Lower leg skin (tissue), 4 donors: ENCODE data around the gene WSCD1. TPM values are rescaled to one million over a fixed set of nuclear protein-coding genes. Genes with fewer than 3 reads are reported as not detected.

Experiments used
- DNase-seq, 2 donors: peaks; one replicate each; pipeline ENCODE4 v3.0.0-alpha.2; 2019; ENCODE audit warnings: low spot score in 2 of 2
- H3K4me3 ChIP-seq: fragments of 200-600 bp; sonication (generic); 2 replicates; pipeline ENCODE4 v1.5.1; 2017; ENCODE audit warnings: mild to moderate bottlenecking, low read depth; ENCODE audit not compliant: poor library complexity, severe bottlenecking
- POLR2A ChIP-seq, 2 donors: fragments of 450-650 bp; IDR thresholded peaks; one replicate each; pipeline ENCODE4 v1.6.1; 2016 to 2017; ENCODE audit warnings: antibody characterized with exemption in 2 of 2, mild to moderate bottlenecking in 1 of 2, moderate library complexity in 1 of 2
- WGBS, 2 donors: methylation state at CpG; one replicate each; pipeline ENCODE4 v1.1.5; 2018; 5-methylcytosine and 5-hydroxymethylcytosine counted together
- intact Hi-C: fragments of 100-400 bp; cut with DNase I; formaldehyde crosslinking; loops from one replicate; pipeline ENCODE4 v1.15.0; 2023; ENCODE audit warnings: low total_unique reads
- total RNA-seq, 4 donors: library from RNA; depleted of rRNA; stranded (reverse); fragments of >200 nt; gene quantifications; one replicate each; pipeline ENCODE4 v1.1.0, GENCODE V29; 2016
- TF ChIP-seq, protein P1 (sequence below), 3 donors: fragments of 450-650 bp; IDR thresholded peaks; one replicate each; pipeline ENCODE4 v1.5.1; 2016; ENCODE audit warnings: antibody characterized with exemption in 3 of 3, mild to moderate bottlenecking in 3 of 3, moderate library complexity in 2 of 3

WSCD1 gene
- total RNA-seq, 4 donors from 2014 or later = 2.5 to 5.3 (median 2.9) TPM

DNA sequence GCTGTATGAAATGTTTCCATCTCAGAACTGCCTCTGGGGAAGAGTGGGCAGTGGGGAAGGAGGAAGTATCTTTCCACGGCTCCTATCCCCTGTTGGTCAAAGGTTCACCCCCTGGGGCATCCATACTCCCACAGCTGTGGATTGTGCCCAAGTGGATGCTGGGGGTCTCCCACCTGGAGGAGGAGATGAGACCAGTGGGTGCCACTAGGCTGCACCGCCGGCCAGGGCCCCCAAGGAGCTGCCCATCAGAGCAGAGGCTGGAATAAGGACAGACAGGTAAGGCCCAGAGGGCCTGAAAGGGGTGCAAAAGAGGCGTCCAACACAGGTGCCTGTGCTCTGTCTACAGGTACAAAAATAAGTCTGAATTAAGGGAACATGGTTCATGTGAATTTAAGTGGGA is 87.5 kb downstream of the WSCD1 start:
- intact Hi-C loops = no loop called here
- TF ChIP-seq, protein P1, sequence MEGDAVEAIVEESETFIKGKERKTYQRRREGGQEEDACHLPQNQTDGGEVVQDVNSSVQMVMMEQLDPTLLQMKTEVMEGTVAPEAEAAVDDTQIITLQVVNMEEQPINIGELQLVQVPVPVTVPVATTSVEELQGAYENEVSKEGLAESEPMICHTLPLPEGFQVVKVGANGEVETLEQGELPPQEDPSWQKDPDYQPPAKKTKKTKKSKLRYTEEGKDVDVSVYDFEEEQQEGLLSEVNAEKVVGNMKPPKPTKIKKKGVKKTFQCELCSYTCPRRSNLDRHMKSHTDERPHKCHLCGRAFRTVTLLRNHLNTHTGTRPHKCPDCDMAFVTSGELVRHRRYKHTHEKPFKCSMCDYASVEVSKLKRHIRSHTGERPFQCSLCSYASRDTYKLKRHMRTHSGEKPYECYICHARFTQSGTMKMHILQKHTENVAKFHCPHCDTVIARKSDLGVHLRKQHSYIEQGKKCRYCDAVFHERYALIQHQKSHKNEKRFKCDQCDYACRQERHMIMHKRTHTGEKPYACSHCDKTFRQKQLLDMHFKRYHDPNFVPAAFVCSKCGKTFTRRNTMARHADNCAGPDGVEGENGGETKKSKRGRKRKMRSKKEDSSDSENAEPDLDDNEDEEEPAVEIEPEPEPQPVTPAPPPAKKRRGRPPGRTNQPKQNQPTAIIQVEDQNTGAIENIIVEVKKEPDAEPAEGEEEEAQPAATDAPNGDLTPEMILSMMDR (IDR thresholded peaks at IDR 0.05) = no peak
- TF ChIP-seq POLR2A (IDR thresholded peaks at IDR 0.05) = no peak
- H3K4me3 ChIP-seq = no peak overlapping the region
- WGBS, 2 donors = 83 to 93% methylated on average over 4 of the region's 4 CpGs
- DNase-seq = no peak

DNA sequence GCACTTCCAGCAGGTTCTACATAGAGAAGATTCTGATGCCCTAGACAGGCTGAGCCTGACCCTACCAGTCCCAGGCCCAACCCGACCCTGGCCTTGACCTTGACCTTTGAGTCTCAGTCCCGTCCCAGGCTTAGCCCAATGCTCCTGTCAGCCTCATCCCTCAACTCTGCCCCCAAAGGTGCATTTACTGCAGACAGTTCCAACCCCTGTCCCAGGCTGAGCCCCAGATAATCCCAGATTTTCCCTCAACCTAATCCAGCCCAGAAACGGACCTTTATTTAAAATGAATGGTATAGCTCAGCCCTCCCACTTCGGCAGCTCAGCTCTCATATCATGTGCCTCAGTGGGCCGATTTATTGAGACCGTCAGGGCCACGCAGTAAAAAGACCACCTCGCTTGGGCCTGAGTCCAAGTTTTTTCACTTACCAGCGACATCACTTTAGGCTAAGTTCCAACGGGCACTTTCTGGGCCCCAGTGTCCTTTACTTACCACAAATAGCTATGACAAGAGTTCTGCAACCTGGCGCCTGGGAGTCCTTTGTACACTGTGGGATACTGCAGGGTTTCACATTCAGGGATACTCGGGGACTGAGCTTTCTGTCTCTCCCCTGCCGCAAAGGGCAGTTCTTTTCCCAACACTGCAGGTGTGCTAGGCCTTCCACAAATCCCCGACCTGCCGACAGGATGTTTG is 89.5 kb downstream of the WSCD1 start:
- 68 to 76% methylated on average over 15 of the region's 15 CpGs for WGBS, 2 donors
- no peak overlapping the region for H3K4me3 ChIP-seq
- TF ChIP-seq, protein P1 (IDR thresholded peaks at IDR 0.05) = no peak
- TF ChIP-seq POLR2A (IDR thresholded peaks at IDR 0.05) = no peak
- peak in 1 of 2 donors; percentile 72 for DNase-seq
- intact Hi-C loops = no loop called here

DNA sequence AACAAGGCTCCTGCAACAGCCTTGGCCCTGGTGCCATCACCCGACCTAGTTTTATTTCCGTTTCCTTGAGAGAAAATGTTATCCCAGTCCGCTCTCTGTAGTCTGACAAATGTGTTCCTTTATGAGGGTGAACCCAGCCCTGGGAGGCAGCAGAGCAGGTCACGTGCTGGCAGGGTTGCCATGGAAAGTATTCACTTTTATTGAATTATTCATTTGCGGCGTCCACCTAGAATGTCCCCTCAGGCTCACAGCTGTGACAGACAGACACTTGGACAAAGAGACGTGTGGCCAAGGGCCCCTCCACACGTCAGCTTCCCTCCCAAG is 90.0 kb downstream of the WSCD1 start:
- intact Hi-C loops = no loop called here
- DNase-seq = peak in 1 of 2 donors; percentile 58
- no peak overlapping the region for H3K4me3 ChIP-seq
- WGBS, 2 donors = 67 to 78% methylated on average over 8 of the region's 8 CpGs
- TF ChIP-seq, protein P1 (IDR thresholded peaks at IDR 0.05) = no peak
- TF ChIP-seq POLR2A (IDR thresholded peaks at IDR 0.05) = no peak

DNA sequence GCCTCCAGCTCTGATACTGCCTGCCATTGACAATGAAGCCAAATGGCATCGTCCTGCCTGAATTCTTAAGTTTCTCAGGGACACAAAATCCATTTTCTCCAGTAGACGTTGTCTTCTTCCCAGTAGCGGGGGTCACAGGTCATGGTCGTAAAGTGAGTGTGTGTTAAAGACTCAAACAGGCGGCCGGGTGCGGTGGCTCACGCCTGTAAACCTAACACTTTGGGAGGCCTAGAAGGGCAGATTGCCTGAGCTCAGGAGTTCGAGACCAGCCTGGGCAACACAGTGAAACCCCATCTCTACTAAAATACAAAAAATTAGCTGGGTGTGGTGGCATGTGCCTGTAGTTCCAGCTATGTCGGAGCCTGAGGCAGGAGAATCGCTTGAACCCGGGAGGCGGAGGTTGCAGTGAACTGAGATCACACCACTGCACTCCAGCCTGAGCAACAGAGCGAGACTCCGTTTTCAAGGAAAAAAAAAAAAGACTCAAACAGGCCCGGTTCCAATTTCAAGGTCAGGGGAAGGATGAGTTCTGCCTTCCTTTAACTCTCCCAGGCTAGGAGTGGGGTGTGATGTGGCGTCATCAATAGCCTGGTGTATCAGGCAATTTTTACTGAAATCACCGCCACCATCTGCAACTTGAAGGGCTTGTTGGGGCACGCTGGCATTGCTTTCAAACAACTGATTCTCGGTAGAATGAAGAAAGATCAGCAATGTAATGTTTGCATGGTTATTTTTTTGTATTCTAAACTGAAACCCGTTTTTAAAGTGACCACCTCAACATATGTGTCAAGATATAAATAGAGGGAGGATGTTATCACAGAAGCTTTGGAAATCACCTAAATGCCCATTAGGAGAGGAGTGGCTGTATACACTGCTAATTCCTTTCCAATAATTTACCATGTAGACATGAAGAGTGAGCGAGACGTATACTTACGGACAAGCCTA is 91.0 kb downstream of the WSCD1 start:
- intact Hi-C loops = no loop called here
- 61 to 70% methylated on average over 24 of the region's 24 CpGs for WGBS, 2 donors
- H3K4me3 ChIP-seq = no peak overlapping the region
- TF ChIP-seq, protein P1 (IDR thresholded peaks at IDR 0.05) = no peak
- no peak for TF ChIP-seq POLR2A (IDR thresholded peaks at IDR 0.05)
- peak in 1 of 2 donors; percentile 63 for DNase-seq

DNA sequence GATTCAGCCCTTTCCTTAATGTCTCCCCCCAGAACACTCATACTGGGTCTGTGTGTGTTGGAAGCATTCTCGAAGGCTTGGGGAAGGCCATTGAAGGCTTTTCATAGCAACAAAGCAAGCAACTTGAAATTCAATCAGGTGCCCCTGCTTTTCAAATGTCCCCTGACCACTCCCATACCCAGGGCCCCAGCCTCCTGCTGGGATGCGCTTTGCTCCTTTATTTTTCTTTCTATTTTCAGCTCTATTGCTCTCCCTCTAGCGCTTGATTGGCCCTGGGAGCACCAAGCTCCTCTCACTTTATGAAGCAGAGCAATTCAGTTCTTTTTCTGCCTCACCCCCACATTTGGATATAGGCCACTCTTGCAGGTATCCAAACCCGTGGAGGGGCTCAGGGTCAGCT is 92.0 kb downstream of the WSCD1 start:
- DNase-seq = peak in 1 of 2 donors; percentile 56
- WGBS, 2 donors = 57 to 63% methylated on average over 4 of the region's 4 CpGs
- intact Hi-C loops = no loop called here
- H3K4me3 ChIP-seq = no peak overlapping the region
- TF ChIP-seq, protein P1 (IDR thresholded peaks at IDR 0.05) = no peak
- no peak for TF ChIP-seq POLR2A (IDR thresholded peaks at IDR 0.05)
